Right cardiac atrium (tissue), 5 donors: ENCODE results near the gene COPS8. TPM values are rescaled to one million over a fixed set of nuclear protein-coding genes. Genes with fewer than 3 reads are reported as not detected.

Experiments
- ATAC-seq, 2 donors: fragments of 200-7000 bp; cut with Tn5 transposase; one replicate each; pipeline versions ENCODE4 v1.8.0 to v1.9.1; 2020; ENCODE audit warnings: moderate library complexity in 2 of 2, mild to moderate bottlenecking in 1 of 2
- DNase-seq, 3 donors: peaks; one replicate each; pipeline ENCODE4 v3.0.0-alpha.2; 2020
- H3K27ac ChIP-seq: one replicate; pipeline ENCODE4 v1.5.1; 2013; ENCODE audit warnings: mild to moderate bottlenecking, low read length, control low read depth, moderate library complexity
- H3K27me3 ChIP-seq: one replicate; pipeline ENCODE4 v1.6.1; 2013; ENCODE audit not compliant: control insufficient read depth, insufficient read depth
- H3K4me1 ChIP-seq: one replicate; pipeline ENCODE4 v1.6.1; 2013; ENCODE audit warnings: low read length; ENCODE audit not compliant: control insufficient read depth, insufficient read depth
- H3K4me3 ChIP-seq: one replicate; pipeline ENCODE4 v1.5.1; 2013; ENCODE audit warnings: low read length, control low read depth
- H3K9me3 ChIP-seq: one replicate; pipeline ENCODE4 v1.6.1; 2013; ENCODE audit warnings: low read length; ENCODE audit not compliant: control insufficient read depth
- WGBS: extraction: QIAGEN DNeasy Blood & Tissue Kit; methylation state at CpG from one replicate; pipeline ENCODE4 v1.1.7; 2013; 5-methylcytosine and 5-hydroxymethylcytosine counted together
- intact Hi-C, 4 donors: fragments of 100-400 bp; cut with DNase I; formaldehyde crosslinking; loops; one replicate each; pipeline versions ENCODE4 v1.11.0 to v1.14.0; 2022 to 2023
- polyA plus RNA-seq: library from polyadenylated mRNA; stranded (reverse); fragments of 200-250 nt; gene quantifications from one replicate; pipeline ENCODE4 v1.2.3, GENCODE V29; 2013
- total RNA-seq, 4 donors: library from RNA; stranded (reverse); fragmentation: NEBNext Ultra II Directional; extraction: Animal tissue kit (Norgen Biotek cat#: 25700); gene quantifications; one replicate each; pipeline ENCODE4 v1.2.1, GENCODE V29; 2021
- donor health status: healthy with polysubstance abuse.
- donor health status: DM: no; HTN: yes; CAD: no.
- donor health status: DM: no; HTN: no; CAD: no.
- donor health status: DM: no; HTN: yes; CAD: no; lungs with severe emphysema.
- donor health status: DM: yes; HTN: yes; CAD: no.

The COPS8 gene
- total and polyA plus RNA-seq, 5 donors, result 70.1 to 91.4 (median 86.1) TPM

DNA sequence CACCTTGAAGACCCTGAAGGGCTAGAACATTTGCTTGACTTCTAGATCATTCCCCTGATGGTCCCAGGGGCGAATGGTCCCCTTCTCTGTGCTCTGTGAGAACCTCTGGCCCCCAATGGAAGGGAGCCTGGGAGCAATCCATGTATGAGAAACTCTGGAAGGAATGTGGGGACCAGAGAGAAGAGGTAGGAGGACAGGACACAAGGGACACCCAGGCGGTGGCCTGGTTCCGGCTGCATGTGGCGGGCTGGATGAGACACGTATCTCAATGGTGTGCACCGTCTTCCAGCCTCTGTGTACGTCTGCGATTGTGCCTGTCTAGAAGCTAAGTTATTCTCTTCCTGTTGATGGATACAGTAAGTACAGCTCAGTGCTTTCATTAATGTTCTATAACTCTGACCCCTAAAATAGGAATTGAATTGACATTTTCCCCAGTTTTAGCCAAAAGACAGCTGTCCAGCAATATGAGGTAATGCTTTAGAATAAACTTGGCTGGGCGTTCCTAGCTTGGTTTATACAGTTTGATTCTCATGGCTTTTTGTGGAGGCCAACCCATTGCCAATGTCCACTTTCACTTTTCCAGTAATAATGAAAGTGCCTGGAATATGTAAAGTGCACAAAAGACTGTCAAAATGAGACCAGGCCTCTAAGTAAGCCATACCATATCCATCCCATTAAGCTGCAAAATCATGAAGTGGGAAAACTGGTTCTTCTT is 30.1 kb upstream of the COPS8 start:
- Histone ChIP-seq H3K4me1 (no peaks in the 10 kb centered on the region), H3K4me3 (no peak overlapping the region), H3K27ac (no peak overlapping the region), H3K27me3 (no peaks in the 10 kb centered on the region), H3K9me3 (no peaks in the 10 kb centered on the region)
- ATAC-seq (no peak), DNase-seq (no peak)
- 84% methylated on average over 9 of the region's 9 CpGs for WGBS
- intact Hi-C loops, result loop anchor here in 1 of 4 donors (10.0 kb wide), 1 partner anchor 711 kb away; no protein-coding TSS in a partner anchor

DNA sequence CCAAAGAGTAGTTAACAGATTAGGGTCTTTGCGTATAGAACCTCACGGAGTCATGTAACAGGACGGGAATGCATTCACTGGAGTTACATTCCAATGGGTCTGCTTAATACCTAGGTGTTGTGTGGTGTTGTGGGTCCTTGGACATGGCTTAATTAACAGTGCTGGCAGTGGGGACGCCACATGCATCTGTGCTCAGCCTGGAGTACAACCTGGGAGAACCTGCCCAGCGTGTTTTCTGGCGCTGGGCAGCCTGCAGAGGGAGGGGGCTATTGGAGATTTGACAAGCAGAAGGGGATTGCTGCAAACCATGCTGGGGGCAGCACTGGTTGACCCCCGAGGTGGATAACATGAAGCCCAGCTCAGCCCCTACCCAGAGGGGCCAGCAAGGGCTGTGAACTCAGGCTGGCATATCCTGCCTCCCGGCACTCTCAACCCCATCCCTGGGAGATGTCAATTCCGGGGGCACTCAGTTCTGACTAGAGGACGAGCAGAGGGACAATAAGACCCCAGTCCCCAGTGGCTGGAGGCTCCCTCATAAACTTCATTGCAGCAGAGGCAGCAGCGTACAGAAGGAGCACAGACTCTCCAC is 29.3 kb upstream of the COPS8 start:
- Histone ChIP-seq H3K4me3 (no peak overlapping the region), H3K4me1 (no peaks in the 10 kb centered on the region), H3K27ac (no peak overlapping the region), H3K27me3 (no peaks in the 10 kb centered on the region), H3K9me3 (no peaks in the 10 kb centered on the region)
- 93% methylated on average over 11 of the region's 11 CpGs for WGBS
- ATAC-seq (no peak), DNase-seq (peak in 1 of 3 donors; percentile 28)
- intact Hi-C loops, result loop anchor here in 1 of 4 donors (10.0 kb wide), 1 partner anchor 712 kb away; no protein-coding TSS in a partner anchor

DNA sequence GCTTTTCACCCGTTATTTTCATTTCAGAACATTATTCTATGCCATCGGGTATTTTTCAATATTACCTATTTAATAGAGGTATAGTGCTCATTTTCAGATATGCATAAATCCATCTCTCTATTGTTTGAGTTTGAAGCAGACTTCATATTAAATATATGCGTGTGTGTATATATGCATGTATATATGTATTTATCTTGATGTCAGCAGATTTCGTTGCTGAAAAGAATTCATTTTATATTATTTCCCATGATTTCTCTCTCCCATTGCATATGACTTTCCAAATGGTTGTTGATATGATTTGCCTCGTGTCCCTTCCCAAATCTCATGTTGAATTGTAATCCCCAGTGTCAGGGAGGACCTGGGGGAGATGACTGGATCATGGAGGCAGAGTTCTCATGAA is 28.6 kb upstream of the COPS8 start:
- H3K9me3 ChIP-seq, result no peaks in the 10 kb centered on the region
- no peak overlapping the region for H3K27ac ChIP-seq
- intact Hi-C loops, result loop anchor here in 1 of 4 donors (10.0 kb wide), 1 partner anchor 712 kb away; no protein-coding TSS in a partner anchor
- ATAC-seq, result no peak
- no peak overlapping the region for H3K4me3 ChIP-seq
- WGBS, result 96% methylated on average over 5 of the region's 5 CpGs
- DNase-seq, result no peak
- H3K4me1 ChIP-seq, result no peaks in the 10 kb centered on the region
- no peaks in the 10 kb centered on the region for H3K27me3 ChIP-seq

DNA sequence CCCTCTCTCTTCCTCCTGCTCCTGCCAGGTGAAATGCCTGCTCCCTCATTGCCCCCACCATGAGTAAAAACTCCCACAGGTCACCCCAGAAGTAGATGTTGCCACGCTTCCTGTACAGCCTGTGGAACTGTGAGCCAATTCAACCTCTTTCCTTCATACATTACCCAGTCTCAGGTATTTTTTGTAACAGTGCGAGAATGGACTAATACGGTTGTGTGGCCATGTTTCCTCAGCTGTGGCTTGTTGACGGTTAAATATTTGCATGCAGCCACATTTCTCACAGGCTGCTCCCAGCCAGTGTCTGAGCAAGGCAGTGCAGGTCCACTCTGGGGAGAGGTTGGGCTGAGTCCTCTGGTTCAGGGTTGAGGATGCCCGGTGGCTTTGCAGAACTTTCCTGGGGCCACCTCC is 27.8 kb upstream of the COPS8 start:
- DNase-seq (no peak), ATAC-seq (no peak)
- intact Hi-C loops, result loop anchor here in 1 of 4 donors (10.0 kb wide), 1 partner anchor 713 kb away; no protein-coding TSS in a partner anchor
- WGBS, result 87% methylated on average over 5 of the region's 5 CpGs
- no peaks in the 10 kb centered on the region for H3K9me3 ChIP-seq
- H3K27me3 ChIP-seq, result no peaks in the 10 kb centered on the region
- no peak overlapping the region for H3K4me3 ChIP-seq
- H3K4me1 ChIP-seq, result no peaks in the 10 kb centered on the region
- no peak overlapping the region for H3K27ac ChIP-seq

DNA sequence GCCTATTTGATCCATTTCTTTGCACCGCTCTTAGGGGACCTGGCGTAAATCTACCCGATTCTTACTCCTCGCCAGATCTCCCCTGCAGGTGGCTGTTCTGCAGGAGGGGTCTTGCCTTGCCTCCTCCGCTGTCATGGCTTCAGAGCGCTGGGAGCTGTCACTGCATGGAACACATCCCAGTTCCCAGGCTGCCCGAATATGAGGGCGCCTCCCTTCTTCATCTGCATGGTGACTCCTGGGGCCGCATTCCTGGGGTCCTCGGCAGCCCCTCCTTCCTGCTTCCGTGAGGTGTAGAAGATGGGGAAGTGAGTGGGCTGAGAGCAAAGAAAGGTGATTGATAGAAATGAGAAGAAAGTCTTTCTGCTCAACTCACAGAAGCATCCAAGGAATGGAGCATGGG is 27.3 kb upstream of the COPS8 start:
- intact Hi-C loops, result loop anchor here in 1 of 4 donors (10.0 kb wide), 1 partner anchor 714 kb away; no protein-coding TSS in a partner anchor

DNA sequence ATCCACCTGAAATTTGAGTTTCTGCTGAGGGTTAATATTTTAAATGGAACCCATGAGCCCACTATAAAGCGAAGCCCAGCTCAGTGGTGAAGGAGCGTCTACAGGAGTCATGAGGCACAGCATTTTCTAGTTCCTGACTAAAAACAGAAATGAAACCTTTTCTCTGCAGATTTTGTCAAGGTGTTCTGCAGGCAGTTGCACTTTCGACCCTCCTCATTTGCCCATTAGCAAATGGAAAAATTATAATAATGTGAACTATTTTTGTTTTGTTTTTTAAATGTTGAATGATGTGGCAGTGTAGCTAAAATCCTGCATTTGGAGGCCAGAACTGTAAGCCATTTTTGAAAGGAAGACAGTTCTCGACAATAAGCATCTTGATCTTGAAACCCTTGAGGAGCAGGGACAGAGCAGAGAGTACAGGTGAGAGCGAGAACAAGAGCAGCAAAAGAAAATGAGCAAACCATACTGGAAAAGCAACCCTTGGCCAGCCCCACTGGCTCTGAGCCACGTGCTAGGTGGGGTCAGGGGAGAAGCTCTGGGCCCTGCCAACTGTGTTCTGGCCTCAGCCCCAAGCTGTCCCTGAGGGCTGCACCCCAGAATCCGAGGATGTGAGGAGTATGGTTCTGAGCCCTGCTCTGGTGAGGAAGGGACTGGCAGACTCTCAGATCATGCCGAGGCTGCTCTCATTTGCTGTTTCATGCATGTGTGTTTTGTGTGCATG is 26.4 kb upstream of the COPS8 start:
- 81% methylated on average over 8 of the region's 8 CpGs for WGBS
- ATAC-seq (peak in 1 of 2 donors; percentile 14), DNase-seq (peak in 1 of 3 donors; percentile 37)
- Histone ChIP-seq H3K4me3 (no peak overlapping the region), H3K27ac (no peak overlapping the region), H3K27me3 (no peaks in the 10 kb centered on the region), H3K9me3 (no peaks in the 10 kb centered on the region), H3K4me1 (no peaks in the 10 kb centered on the region)
- intact Hi-C loops, result loop anchor here in 1 of 4 donors (10.0 kb wide), 1 partner anchor 715 kb away; no protein-coding TSS in a partner anchor

More for the DNA sequence above, 27.3 kb upstream of the COPS8 start:
- ATAC-seq (no peak), DNase-seq (no peak)
- H3K4me1 ChIP-seq, result no peaks in the 10 kb centered on the region
- no peaks in the 10 kb centered on the region for H3K27me3 ChIP-seq
- 84% methylated on average over 11 of the region's 11 CpGs for WGBS
- no peak overlapping the region for H3K27ac ChIP-seq
- no peaks in the 10 kb centered on the region for H3K9me3 ChIP-seq
- H3K4me3 ChIP-seq, result no peak overlapping the region

DNA sequence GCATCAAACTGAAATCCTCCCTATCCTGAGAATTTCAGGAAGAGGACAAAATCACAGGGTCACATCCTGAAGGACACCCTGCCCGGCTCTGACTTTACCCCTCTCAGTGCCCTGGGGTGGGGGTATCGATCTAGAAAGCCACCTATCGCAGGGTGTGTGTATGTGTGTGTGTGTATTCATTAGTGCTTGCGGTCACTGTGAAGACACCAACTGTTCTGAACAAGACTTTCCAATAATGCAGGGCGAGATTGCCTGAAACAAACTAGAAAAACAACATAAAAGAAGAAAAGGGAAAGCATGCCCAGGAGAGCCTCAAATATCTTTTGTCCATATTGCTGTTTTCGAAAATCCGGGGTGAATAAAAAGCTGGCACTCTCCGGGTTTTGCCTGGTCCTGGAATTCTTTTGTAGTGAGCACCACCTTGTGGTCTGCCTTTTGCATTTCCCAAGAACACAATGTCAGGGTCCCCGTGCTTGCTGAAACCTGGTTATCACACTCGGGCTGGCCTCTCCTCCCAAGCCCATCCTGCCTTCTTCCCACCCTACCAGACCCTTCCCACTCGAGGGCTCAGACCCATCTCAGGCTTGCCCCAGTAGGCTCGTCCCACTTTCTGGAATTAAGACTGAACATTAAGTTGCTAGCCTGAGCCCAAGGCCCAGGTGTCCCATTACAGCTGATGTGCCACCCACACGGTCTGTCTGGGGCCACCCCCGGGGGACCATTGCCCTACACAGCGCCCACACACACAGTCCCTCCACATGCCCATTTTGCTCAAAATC is 25.0 kb upstream of the COPS8 start:
- Histone ChIP-seq H3K4me3 (no peak overlapping the region), H3K9me3 (no peaks in the 10 kb centered on the region), H3K4me1 (no peaks in the 10 kb centered on the region), H3K27ac (no peak overlapping the region), H3K27me3 (no peaks in the 10 kb centered on the region)
- DNase-seq (peak; percentile 30 to 54 (median 31)), ATAC-seq (peak; percentile 65 to 78)
- WGBS, result 23% methylated on average over 15 of the region's 15 CpGs
- intact Hi-C loops, result loop anchor here in 3 of 4 donors (2.0 to 5.0 kb wide), 2 partner anchors 708 kb away; no protein-coding TSS in a partner anchor

DNA sequence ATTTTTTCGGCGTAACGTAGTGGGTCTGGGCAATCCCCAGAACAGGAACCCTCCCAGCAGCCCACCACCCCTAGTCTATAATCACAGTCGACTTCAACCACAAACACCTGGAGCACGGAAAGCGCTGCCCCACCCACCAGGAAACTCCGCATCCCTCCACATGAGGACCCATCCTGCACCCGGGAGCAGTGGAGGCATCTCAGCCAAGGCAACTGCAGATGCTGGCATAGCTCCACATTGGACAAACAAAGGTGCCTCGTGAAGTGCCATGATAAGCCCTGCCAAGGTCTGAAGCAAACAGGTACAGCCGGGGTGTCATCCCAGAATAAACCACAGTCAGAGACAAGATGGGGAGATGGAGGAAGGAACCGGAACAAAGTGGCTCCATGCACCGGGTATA is 24.3 kb upstream of the COPS8 start:
- WGBS, result 85% methylated on average over 12 of the region's 12 CpGs
- Histone ChIP-seq H3K4me3 (no peak overlapping the region), H3K4me1 (no peaks in the 10 kb centered on the region), H3K27ac (no peak overlapping the region), H3K9me3 (no peaks in the 10 kb centered on the region), H3K27me3 (no peaks in the 10 kb centered on the region)
- DNase-seq (peak in 1 of 3 donors; percentile 33), ATAC-seq (no peak)
- intact Hi-C loops, result loop anchor here in 3 of 4 donors (2.0 to 5.0 kb wide), 2 partner anchors 709 kb away; no protein-coding TSS in a partner anchor

DNA sequence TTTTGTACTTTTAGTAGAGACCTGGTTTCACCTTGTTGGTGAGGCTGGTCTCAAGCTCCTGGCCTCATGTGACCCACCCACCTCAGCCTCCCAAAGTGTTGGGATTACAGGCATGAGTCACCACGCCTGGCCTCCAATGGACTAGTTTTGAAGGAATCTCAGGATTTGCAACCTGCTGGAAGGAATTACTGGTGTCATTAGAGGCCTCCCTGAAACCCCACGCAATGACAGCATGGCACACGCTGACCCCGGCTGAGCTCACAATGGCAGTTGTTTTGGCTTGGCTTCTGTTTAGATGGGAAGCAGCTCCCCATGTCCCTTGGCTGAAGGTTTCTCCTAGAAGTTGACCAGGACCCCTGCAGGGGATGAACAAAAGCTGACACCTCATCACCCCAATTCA is 23.1 kb upstream of the COPS8 start:
- Histone ChIP-seq H3K9me3 (no peaks in the 10 kb centered on the region), H3K27ac (no peak overlapping the region), H3K4me1 (no peaks in the 10 kb centered on the region), H3K4me3 (no peak overlapping the region), H3K27me3 (no peaks in the 10 kb centered on the region)
- DNase-seq (peak in 1 of 3 donors; percentile 14), ATAC-seq (no peak)
- intact Hi-C loops, result loop anchor here in 1 of 4 donors (5.0 kb wide), 1 partner anchor 710 kb away; no protein-coding TSS in a partner anchor
- 92% methylated on average over 4 of the region's 4 CpGs for WGBS
